Measurements from ENCODE around the gene GNG13.

- TF ChIP-seq CTCF (IDR thresholded peaks at IDR 0.05), result no peak
- TF ChIP-seq CEBPB (IDR thresholded peaks at IDR 0.05), result no peak
Observed at GRCh38 chr16:783404-784161, 17.0 kb downstream of the GNG13 start.
